H9 (cell line): ENCODE data around the gene KCNMA1. TPM values are rescaled to one million over a fixed set of nuclear protein-coding genes. Genes with fewer than 3 reads are reported as not detected.

Experiments used
- DNase-seq: peaks from one replicate; pipeline ENCODE4 v3.0.0-alpha.2; 2017
- H2AFZ ChIP-seq: one replicate; pipeline ENCODE4 v1.6.1; 2013; ENCODE audit warnings: mild to moderate bottlenecking, low read length, control low read depth, moderate library complexity
- H2AK5ac ChIP-seq: 2 replicates; pipeline ENCODE4 v1.6.1; 2013; ENCODE audit warnings: low read length, control low read depth, mixed read lengths; ENCODE audit not compliant: insufficient read length
- H2BK120ac ChIP-seq: one replicate; pipeline ENCODE4 v1.6.1; 2013; ENCODE audit warnings: low read depth, mild to moderate bottlenecking, low read length, control low read depth, inconsistent platforms; ENCODE audit not compliant: poor library complexity, severe bottlenecking
- H2BK12ac ChIP-seq: 2 replicates; pipeline ENCODE4 v1.6.1; 2013; ENCODE audit warnings: low read length, control low read depth, mixed read lengths, low read depth; ENCODE audit not compliant: insufficient read length
- H2BK15ac ChIP-seq: 2 replicates; pipeline ENCODE4 v1.6.1; 2013; ENCODE audit warnings: low read depth, low read length, control low read depth
- H2BK20ac ChIP-seq: one replicate; pipeline ENCODE4 v1.6.1; 2013; ENCODE audit warnings: low read depth, mild to moderate bottlenecking, low read length, control low read depth, inconsistent platforms; ENCODE audit not compliant: poor library complexity, severe bottlenecking
- H2BK5ac ChIP-seq: 2 replicates; pipeline ENCODE4 v1.6.1; 2013; ENCODE audit warnings: low read length, control low read depth, mixed read lengths; ENCODE audit not compliant: insufficient read length
- H3K14ac ChIP-seq: 2 replicates; pipeline ENCODE4 v1.6.1; 2013; ENCODE audit warnings: low read length, control low read depth; ENCODE audit not compliant: insufficient read depth
- H3K18ac ChIP-seq: 2 replicates; pipeline ENCODE4 v1.6.1; 2013; ENCODE audit warnings: low read depth, mild to moderate bottlenecking, mixed read lengths, low read length, control low read depth; ENCODE audit not compliant: insufficient read length
- H3K23ac ChIP-seq: 2 replicates; pipeline ENCODE4 v1.6.1; 2013; ENCODE audit warnings: low read length, control low read depth, mixed read lengths, low read depth; ENCODE audit not compliant: insufficient read length
- H3K23me2 ChIP-seq: 2 replicates; pipeline ENCODE4 v1.6.1; 2013; ENCODE audit warnings: low read depth, mild to moderate bottlenecking, mixed read lengths, low read length, control low read depth; ENCODE audit not compliant: insufficient read length, poor library complexity, severe bottlenecking
- H3K27ac ChIP-seq: 2 replicates; pipeline ENCODE4 v1.5.1; 2013; ENCODE audit warnings: low read length, control low read depth, mixed read lengths, low read depth; ENCODE audit not compliant: insufficient read length
- H3K27me3 ChIP-seq: 2 replicates; pipeline ENCODE4 v1.6.1; 2013; ENCODE audit warnings: low read length, control low read depth, inconsistent platforms; ENCODE audit not compliant: insufficient read depth
- H3K4ac ChIP-seq: 2 replicates; pipeline ENCODE4 v1.6.1; 2013; ENCODE audit warnings: low read depth, mild to moderate bottlenecking, control low read depth, inconsistent platforms, low read length, moderate library complexity
- H3K4me1 ChIP-seq: 2 replicates; pipeline ENCODE4 v1.6.1; 2013; ENCODE audit warnings: low read length, control low read depth, inconsistent platforms; ENCODE audit not compliant: insufficient read depth
- H3K4me2 ChIP-seq: 2 replicates; pipeline ENCODE4 v1.6.1; 2013; ENCODE audit warnings: low read length, control low read depth, mixed read lengths; ENCODE audit not compliant: insufficient read length, insufficient read depth
- H3K56ac ChIP-seq: 2 replicates; pipeline ENCODE4 v1.6.1; 2013; ENCODE audit warnings: low read depth, mild to moderate bottlenecking, mixed read lengths, low read length, control low read depth; ENCODE audit not compliant: insufficient read length
- H3K79me1 ChIP-seq: 2 replicates; pipeline ENCODE4 v1.6.1; 2013; ENCODE audit warnings: low read depth, mild to moderate bottlenecking, moderate library complexity, low read length, control low read depth, inconsistent platforms; ENCODE audit not compliant: insufficient read depth, poor library complexity, severe bottlenecking
- H3K79me2 ChIP-seq: 2 replicates; pipeline ENCODE4 v1.6.1; 2013; ENCODE audit warnings: low read length, control low read depth, inconsistent platforms; ENCODE audit not compliant: insufficient read depth
- H3K9ac ChIP-seq: 2 replicates; pipeline ENCODE4 v1.6.1; 2013; ENCODE audit warnings: low read length, control low read depth, mixed read lengths; ENCODE audit not compliant: insufficient read length; ENCODE audit errors: extremely low read depth
- H3K9me3 ChIP-seq: one replicate; pipeline ENCODE4 v1.6.1; 2013; ENCODE audit warnings: low read depth, low read length, inconsistent platforms; ENCODE audit not compliant: control insufficient read depth
- H3T11ph ChIP-seq: one replicate; pipeline ENCODE4 v1.6.1; 2013; ENCODE audit warnings: mild to moderate bottlenecking, low read length, control low read depth, inconsistent platforms
- H4K20me1 ChIP-seq: one replicate; pipeline ENCODE4 v1.6.1; 2013; ENCODE audit not compliant: control insufficient read depth, insufficient read length, insufficient read depth
- H4K5ac ChIP-seq: 2 replicates; pipeline ENCODE4 v1.6.1; 2013; ENCODE audit warnings: low read depth, mild to moderate bottlenecking, mixed read lengths, low read length, control low read depth; ENCODE audit not compliant: insufficient read length
- H4K8ac ChIP-seq: replicated peaks from 2 replicates; pipeline ENCODE4 v1.6.1; 2013; ENCODE audit warnings: low read length, control low read depth, mixed read lengths, low read depth; ENCODE audit not compliant: insufficient read length
- H4K91ac ChIP-seq: 2 replicates; pipeline ENCODE4 v1.6.1; 2013; ENCODE audit warnings: low read depth, mild to moderate bottlenecking, moderate library complexity, mixed read lengths, low read length, control low read depth; ENCODE audit not compliant: insufficient read length
- H3K27ac Mint-ChIP-seq, 3 experiments: 2 replicates in 2 of 3; 3 replicates in 1 of 3; pipeline ENCODE4 v1.8.0; 2020 to 2021; ENCODE audit warnings: mixed read lengths in 3 of 3, mild to moderate bottlenecking in 1 of 3, moderate library complexity in 1 of 3
- H3K27me3 Mint-ChIP-seq: 2 replicates; pipeline ENCODE4 v1.8.0; 2021; ENCODE audit warnings: low read depth, mild to moderate bottlenecking, moderate library complexity, mixed read lengths
- H3K36me3 Mint-ChIP-seq, 3 experiments: 2 replicates in 2 of 3; 3 replicates in 1 of 3; pipeline ENCODE4 v1.8.0; 2020 to 2021; ENCODE audit warnings: low read depth in 3 of 3, mixed read lengths in 3 of 3; ENCODE audit not compliant: insufficient read depth in 1 of 3
- H3K4me1 Mint-ChIP-seq, 2 experiments: 2 replicates each; pipeline ENCODE4 v1.8.0; 2020; ENCODE audit warnings: mixed read lengths in 2 of 2
- H3K4me3 Mint-ChIP-seq, 2 experiments: 2 replicates in 1 of 2; 3 replicates in 1 of 2; pipeline ENCODE4 v1.8.0; 2020 to 2021; ENCODE audit warnings: mild to moderate bottlenecking in 2 of 2, mixed read lengths in 2 of 2, moderate library complexity in 1 of 2
- H3K9me3 Mint-ChIP-seq, 2 experiments: 2 replicates in 1 of 2; 3 replicates in 1 of 2; pipeline ENCODE4 v1.8.0; 2020; ENCODE audit warnings: mild to moderate bottlenecking in 2 of 2, mixed read lengths in 2 of 2, moderate library complexity in 1 of 2
- WGBS: extraction: QIAGEN DNeasy Blood & Tissue Kit; methylation state at CpG from one replicate; pipeline ENCODE4 v1.1.7; 2013; ENCODE audit warnings: missing lambda C conversion rate, low lambda C conversion rate, mixed read lengths; ENCODE audit not compliant: insufficient read length; ENCODE audit errors: extremely low coverage; 5-methylcytosine and 5-hydroxymethylcytosine counted together
- total RNA-seq: library from RNA; stranded (reverse); gene quantifications from 2 replicates; pipeline ENCODE4 v1.2.1, GENCODE V29; 2021
- TF ChIP-seq, protein P1 (sequence below): fragments of 200-600 bp; sonication (generic); conservative IDR thresholded peaks from 3 replicates; pipeline ENCODE4 v1.8.0; 2021; ENCODE audit warnings: antibody characterized with exemption, mild to moderate bottlenecking

The KCNMA1 gene
- total RNA-seq, 1 experiment from 2014 or later = 2.0 TPM

- peaks cover 0 to 4% of the 10 kb centered on the region in 2 experiments; a peak in 2 of 5 replicates for H3K9me3 Mint-ChIP-seq
- Histone ChIP-seq H3K9me3 (no peaks in the 10 kb centered on the region), H3K23me2 (no peaks in the 10 kb centered on the region), H4K5ac (no peak overlapping the region), H3K14ac (no peak overlapping the region), H3K79me2 (no peaks in the 10 kb centered on the region), H2BK5ac (no peak overlapping the region), H3K18ac (no peak overlapping the region), H3K23ac (no peak overlapping the region), H3K27ac (no peak overlapping the region), H3K4me2 (no peak overlapping the region), H3K27me3 (no peaks in the 10 kb centered on the region), H2AK5ac (no peak overlapping the region), H2BK20ac (no peak overlapping the region), H2BK120ac (no peak overlapping the region), H2BK15ac (no peak overlapping the region), H3K4me1 (no peaks in the 10 kb centered on the region; the same call in 1 of the 2 replicates), H3K56ac (no peak overlapping the region), H3K9ac (no peak overlapping the region), H2AFZ (no peak overlapping the region), H3K4ac (no peak overlapping the region), H2BK12ac (no peak overlapping the region), H3T11ph (no peak overlapping the region), H4K91ac (no peak overlapping the region), H4K8ac (no peak overlapping the region), H3K79me1 (no peaks in the 10 kb centered on the region), H4K20me1 (no peaks in the 10 kb centered on the region)
- H3K4me1 Mint-ChIP-seq = no peaks in the 10 kb centered on the region; a peak in 1 of 4 replicates
- DNase-seq = no peak
- H3K27me3 Mint-ChIP-seq = peaks cover 3% of the 10 kb centered on the region
- H3K4me3 Mint-ChIP-seq = no peak overlapping the region
- no peak overlapping the region for H3K27ac Mint-ChIP-seq
- peaks cover 0 to 3% (median 3%) of the 10 kb centered on the region in 3 experiments; a peak in 1 of 7 replicates for H3K36me3 Mint-ChIP-seq
- no CpG with 5 or more reads among the region's 2 CpGs for WGBS
- TF ChIP-seq, protein P1, sequence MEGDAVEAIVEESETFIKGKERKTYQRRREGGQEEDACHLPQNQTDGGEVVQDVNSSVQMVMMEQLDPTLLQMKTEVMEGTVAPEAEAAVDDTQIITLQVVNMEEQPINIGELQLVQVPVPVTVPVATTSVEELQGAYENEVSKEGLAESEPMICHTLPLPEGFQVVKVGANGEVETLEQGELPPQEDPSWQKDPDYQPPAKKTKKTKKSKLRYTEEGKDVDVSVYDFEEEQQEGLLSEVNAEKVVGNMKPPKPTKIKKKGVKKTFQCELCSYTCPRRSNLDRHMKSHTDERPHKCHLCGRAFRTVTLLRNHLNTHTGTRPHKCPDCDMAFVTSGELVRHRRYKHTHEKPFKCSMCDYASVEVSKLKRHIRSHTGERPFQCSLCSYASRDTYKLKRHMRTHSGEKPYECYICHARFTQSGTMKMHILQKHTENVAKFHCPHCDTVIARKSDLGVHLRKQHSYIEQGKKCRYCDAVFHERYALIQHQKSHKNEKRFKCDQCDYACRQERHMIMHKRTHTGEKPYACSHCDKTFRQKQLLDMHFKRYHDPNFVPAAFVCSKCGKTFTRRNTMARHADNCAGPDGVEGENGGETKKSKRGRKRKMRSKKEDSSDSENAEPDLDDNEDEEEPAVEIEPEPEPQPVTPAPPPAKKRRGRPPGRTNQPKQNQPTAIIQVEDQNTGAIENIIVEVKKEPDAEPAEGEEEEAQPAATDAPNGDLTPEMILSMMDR = no peak
Measured at GRCh38 chr10:77208684-77209256, 428.8 kb downstream of the KCNMA1 start.
